Hematopoietic multipotent progenitor cell (in vitro differentiated cells): ENCODE measurements around the gene TAAR1. TPM values are rescaled to one million over a fixed set of nuclear protein-coding genes. Genes with fewer than 3 reads are reported as not detected.
"Not testable (repeated sequence)": the region's sequence is repeated elsewhere in the genome, so short reads cannot be mapped to it uniquely, and the experiment has no call there.

Source experiments
- DNase-seq, 3 donors: peaks; one replicate each; pipeline ENCODE4 v3.0.0-alpha.2; 2011 to 2015; ENCODE audit warnings: low read depth in 2 of 3, low spot score in 2 of 3
- total RNA-seq: library from RNA; depleted of rRNA; stranded (reverse); fragments of >200 nt; gene quantifications from one replicate; pipeline ENCODE4 v1.2.3, GENCODE V29; 2012

TAAR1 gene
- total RNA-seq, 1 donor: not detected

DNA sequence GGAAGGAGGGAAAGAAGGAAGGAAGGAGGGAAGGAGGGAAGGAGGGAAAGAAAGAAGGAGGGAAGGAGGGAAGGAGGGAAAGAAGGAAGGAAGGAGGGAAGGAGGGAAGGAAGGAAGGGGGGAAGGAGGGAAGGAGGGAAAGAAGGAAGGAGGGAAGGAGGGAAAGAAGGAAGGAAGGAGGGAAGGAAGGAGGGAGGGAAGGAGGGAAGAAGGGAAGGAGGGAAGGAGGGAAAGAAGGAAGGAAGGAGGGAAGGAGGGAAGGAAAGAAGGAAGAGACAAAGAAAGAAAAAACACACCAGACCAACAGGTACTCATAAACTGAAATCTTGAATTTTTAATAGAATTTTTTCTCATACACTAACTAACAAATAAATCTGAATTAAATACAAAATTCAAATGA lies 58.1 kb downstream of the TAAR1 start:
- not testable (repeated sequence) for DNase-seq

GRCh38 chr6:132598473-132598872 lies 60.5 kb downstream of the TAAR1 start:
- DNase-seq: no peak

DNA sequence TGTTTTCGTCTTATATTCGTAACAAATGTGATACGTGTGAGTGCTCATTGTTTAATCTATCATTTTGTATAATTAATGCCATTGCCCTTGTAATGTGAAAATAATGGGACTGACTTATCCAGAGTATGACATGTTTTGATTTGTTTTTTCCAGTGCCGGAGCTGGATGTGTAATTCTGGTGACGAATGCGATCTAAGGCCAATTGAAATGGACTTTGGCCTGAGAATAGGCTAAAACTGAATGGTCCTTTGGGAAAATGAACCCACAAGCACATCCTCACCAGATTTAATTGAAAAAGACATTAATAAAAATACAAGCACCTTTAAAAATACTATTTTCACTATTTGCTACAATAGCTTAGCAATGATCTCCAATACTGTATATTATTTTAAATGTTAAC lies 62.8 kb downstream of the TAAR1 start:
- DNase-seq: no peak

Other genes starting within 250 kb of the TAAR1 start
- 17.8 TPM for gene STX7, start 146.1 kb downstream of the TAAR1 start, total RNA-seq
- gene TAAR9, start 120.9 kb downstream of the TAAR1 start, total RNA-seq: not detected
- gene TAAR8, start 106.5 kb downstream of the TAAR1 start, total RNA-seq: not detected
- gene TAAR6, start 88.9 kb downstream of the TAAR1 start, total RNA-seq: not detected
- not detected for gene TAAR5, start 69.4 kb downstream of the TAAR1 start, total RNA-seq
- not detected for gene TAAR2, start 34.9 kb downstream of the TAAR1 start, total RNA-seq
- 2.2 TPM for gene VNN1, start 54.9 kb upstream of the TAAR1 start, total RNA-seq
- 3.0 TPM for gene VNN2, start 98.7 kb upstream of the TAAR1 start, total RNA-seq
- 1.9 TPM for gene SLC18B1, start 139.5 kb upstream of the TAAR1 start, total RNA-seq
- 11,027 TPM for gene RPS12, start 155.4 kb upstream of the TAAR1 start, total RNA-seq